Nephron progenitor cell (in vitro differentiated cells): ENCODE measurements around the gene ZSWIM4.

Experiments
- DNase-seq: peaks from one replicate; pipeline ENCODE4 v3.0.0; 2021
- H3K27ac Mint-ChIP-seq: 2 replicates; pipeline ENCODE4 v1.8.0; 2021; ENCODE audit warnings: mild to moderate bottlenecking, moderate library complexity, mixed read lengths
- H3K27me3 Mint-ChIP-seq: 2 replicates; pipeline ENCODE4 v1.8.0; 2021; ENCODE audit warnings: mild to moderate bottlenecking, low read depth, mixed read lengths; ENCODE audit not compliant: poor library complexity
- H3K36me3 Mint-ChIP-seq: 2 replicates; pipeline ENCODE4 v1.8.0; 2021; ENCODE audit warnings: low read depth, mixed read lengths
- H3K4me1 Mint-ChIP-seq: 2 replicates; pipeline ENCODE4 v1.8.0; 2021; ENCODE audit warnings: mixed read lengths
- H3K4me3 Mint-ChIP-seq: 2 replicates; pipeline ENCODE4 v1.8.0; 2021; ENCODE audit warnings: mild to moderate bottlenecking, moderate library complexity, mixed read lengths
- H3K9me3 Mint-ChIP-seq: 2 replicates; pipeline ENCODE4 v1.8.0; 2021; ENCODE audit warnings: mild to moderate bottlenecking, moderate library complexity, mixed read lengths
- TF ChIP-seq, protein P1 (sequence below): fragments of 200-600 bp; sonication (generic); IDR thresholded peaks from 2 replicates; pipeline ENCODE4 v1.5.0; 2021; ENCODE audit warnings: antibody characterized with exemption

Gene ZSWIM4

DNA sequence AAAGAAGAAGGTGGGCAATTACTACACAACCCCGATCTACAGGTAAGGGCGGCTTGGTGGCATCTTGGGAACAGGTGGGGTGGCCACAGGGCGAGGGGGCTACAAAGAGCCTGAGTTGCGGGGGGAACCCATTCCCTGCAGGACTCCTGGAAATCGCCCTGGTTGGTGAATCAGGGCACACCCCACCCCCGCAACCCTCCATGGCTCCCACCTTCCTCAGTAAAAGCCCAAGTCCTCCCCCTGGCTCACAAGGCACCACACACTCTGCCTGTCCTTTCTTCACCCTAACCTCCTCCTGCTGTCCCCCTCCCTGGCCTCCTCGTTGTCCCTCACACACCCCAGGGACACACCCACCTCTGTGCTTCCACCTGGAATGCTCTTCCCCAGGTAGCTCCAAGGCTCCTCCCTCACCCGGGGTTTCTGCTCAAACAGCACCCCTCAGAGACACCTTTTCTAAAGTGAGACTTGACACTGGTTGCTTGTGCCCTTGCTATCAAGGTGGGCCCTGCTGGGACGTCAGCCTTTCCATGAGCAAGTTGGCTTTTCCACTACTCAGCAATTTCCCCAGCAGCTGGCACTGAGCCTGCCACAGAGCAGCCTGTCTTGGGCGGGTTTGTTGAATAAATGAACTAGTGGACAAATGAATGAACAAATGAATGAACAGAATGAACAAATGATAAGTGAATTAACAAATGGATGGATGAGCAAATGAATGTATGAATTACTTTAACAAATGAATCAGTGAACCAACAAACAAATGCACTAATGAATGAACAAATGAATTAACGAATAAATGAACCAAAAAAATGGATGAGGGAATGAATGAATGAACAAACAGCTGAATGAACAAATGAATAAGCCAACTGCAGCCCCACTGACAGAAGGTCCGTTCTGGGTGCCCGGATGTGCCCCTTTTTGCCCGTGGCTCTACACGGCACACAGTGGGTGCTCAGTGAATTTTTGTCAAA lies 37.2 kb upstream of the ZSWIM4 start:
- TF ChIP-seq, protein P1, sequence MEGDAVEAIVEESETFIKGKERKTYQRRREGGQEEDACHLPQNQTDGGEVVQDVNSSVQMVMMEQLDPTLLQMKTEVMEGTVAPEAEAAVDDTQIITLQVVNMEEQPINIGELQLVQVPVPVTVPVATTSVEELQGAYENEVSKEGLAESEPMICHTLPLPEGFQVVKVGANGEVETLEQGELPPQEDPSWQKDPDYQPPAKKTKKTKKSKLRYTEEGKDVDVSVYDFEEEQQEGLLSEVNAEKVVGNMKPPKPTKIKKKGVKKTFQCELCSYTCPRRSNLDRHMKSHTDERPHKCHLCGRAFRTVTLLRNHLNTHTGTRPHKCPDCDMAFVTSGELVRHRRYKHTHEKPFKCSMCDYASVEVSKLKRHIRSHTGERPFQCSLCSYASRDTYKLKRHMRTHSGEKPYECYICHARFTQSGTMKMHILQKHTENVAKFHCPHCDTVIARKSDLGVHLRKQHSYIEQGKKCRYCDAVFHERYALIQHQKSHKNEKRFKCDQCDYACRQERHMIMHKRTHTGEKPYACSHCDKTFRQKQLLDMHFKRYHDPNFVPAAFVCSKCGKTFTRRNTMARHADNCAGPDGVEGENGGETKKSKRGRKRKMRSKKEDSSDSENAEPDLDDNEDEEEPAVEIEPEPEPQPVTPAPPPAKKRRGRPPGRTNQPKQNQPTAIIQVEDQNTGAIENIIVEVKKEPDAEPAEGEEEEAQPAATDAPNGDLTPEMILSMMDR: no peak
- DNase-seq: no peak
- H3K27me3 Mint-ChIP-seq: no peaks in the 10 kb centered on the region
- peak overlapping the region; percentile 58 for H3K27ac Mint-ChIP-seq
- peaks cover 62% of the 10 kb centered on the region for H3K36me3 Mint-ChIP-seq
- H3K9me3 Mint-ChIP-seq: no peaks in the 10 kb centered on the region
- no peak overlapping the region for H3K4me3 Mint-ChIP-seq
- H3K4me1 Mint-ChIP-seq: no peaks in the 10 kb centered on the region

DNA sequence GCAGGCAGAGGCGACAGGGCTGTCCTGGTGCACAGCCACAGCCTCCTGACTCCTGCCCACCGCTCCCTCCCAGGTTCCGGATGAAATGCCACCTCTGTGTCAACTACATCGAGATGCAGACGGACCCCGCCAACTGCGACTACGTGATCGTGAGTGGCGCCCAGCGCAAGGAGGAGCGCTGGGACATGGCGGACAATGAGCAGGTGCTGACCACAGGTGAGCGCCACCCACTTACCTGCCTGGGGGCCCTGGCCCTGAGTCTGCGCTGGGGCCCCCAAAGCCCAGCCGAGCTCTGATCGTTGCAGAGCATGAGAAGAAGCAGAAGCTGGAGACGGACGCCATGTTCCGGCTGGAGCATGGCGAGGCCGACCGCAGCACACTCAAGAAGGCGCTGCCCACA lies 36.4 kb upstream of the ZSWIM4 start:
- TF ChIP-seq, protein P1: no peak
- Mint-ChIP-seq H3K9me3 (no peaks in the 10 kb centered on the region), H3K27ac (no peak overlapping the region), H3K27me3 (no peaks in the 10 kb centered on the region), H3K4me1 (no peaks in the 10 kb centered on the region), H3K36me3 (peaks cover 68% of the 10 kb centered on the region), H3K4me3 (no peak overlapping the region)
- DNase-seq: no peak

DNA sequence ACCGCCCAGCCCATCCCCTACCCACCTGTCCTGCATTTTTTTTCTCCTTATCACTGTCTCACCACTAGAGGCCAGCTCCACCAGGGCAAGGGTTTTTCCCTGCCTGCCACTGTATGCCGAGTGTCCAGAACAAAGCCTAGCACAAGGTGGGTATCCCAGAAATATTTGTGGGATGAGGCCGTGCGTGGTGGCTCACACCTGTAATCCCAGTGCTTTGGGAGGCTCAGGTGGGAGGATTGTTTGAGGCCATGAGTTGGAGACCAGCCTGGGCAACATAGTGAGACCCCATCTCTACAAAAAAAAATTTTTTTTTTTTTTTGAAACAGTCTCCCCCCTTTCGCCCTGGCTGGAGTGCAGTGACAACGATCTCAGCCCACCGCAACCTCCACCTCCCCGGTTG lies 33.8 kb upstream of the ZSWIM4 start:
- no peak for DNase-seq

DNA sequence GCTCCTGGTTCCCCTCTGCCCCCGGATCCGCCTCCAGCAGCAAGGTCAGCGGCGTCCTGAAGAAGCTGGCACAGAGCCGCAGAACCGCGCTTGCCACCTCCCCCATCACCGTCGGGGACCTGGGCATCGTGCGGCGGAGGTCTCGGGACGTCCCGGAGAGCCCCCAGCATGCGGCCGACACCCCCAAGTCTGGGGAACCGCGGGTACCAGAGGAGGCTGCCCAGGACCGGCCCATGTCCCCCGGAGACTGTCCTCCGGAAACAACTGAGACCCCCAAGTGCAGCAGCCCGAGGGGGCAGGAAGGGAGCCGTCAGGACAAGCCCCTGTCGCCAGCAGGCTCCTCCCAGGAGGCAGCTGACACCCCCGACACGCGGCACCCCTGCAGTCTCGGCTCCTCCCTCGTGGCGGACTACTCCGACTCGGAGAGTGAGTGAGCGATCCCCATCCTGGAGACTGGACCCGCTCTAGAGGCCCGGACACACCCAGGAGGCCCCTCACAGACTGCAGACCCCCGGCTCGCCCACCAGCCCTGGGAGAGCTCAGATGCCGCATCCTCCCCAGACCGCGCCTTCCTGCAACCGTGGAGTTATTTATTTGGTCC lies 32.5 kb upstream of the ZSWIM4 start:
- no peak for DNase-seq
- H3K27ac Mint-ChIP-seq: no peak overlapping the region
- H3K36me3 Mint-ChIP-seq: peaks cover 46% of the 10 kb centered on the region
- no peaks in the 10 kb centered on the region for H3K9me3 Mint-ChIP-seq
- peaks cover 8% of the 10 kb centered on the region for H3K4me1 Mint-ChIP-seq
- no peak overlapping the region for H3K4me3 Mint-ChIP-seq
- H3K27me3 Mint-ChIP-seq: peaks cover 3% of the 10 kb centered on the region
- TF ChIP-seq, protein P1: no peak

More for the DNA sequence above, 33.8 kb upstream of the ZSWIM4 start:
- Mint-ChIP-seq H3K27ac (no peak overlapping the region), H3K4me1 (peaks cover 8% of the 10 kb centered on the region), H3K27me3 (peaks cover 2% of the 10 kb centered on the region), H3K9me3 (no peaks in the 10 kb centered on the region), H3K36me3 (peaks cover 56% of the 10 kb centered on the region), H3K4me3 (no peak overlapping the region)
- TF ChIP-seq, protein P1: no peak

DNA sequence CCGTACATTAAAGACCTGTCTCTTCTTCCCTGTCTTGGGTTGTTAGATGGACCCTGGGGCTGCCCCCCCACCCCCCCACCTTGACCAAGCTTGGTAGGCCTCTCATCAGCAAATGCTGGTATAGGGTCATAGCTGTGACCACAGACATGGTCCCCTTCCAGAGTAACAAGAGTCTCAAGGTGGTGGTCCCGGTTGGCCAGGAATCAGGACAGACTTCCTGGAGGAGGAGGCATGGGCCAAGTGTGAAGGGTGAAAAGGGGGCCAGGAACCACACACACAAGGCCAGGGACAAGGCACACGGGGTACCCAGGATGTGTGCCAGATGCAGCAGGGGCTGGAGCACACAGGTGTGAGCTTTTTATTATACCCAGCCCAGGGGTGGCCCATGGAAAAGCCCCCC lies 32.0 kb upstream of the ZSWIM4 start:
- Mint-ChIP-seq H3K4me3 (peak overlapping the region; percentile 73), H3K4me1 (peaks cover 8% of the 10 kb centered on the region), H3K36me3 (peaks cover 45% of the 10 kb centered on the region)

More for the DNA sequence above, 32.0 kb upstream of the ZSWIM4 start:
- Mint-ChIP-seq H3K27me3 (peaks cover 3% of the 10 kb centered on the region), H3K27ac (no peak overlapping the region), H3K9me3 (no peaks in the 10 kb centered on the region)
- TF ChIP-seq, protein P1: no peak
- no peak for DNase-seq
